Neural cell (in vitro differentiated cells): ENCODE measurements around the gene CABLES2.

Experiments
- CTCF ChIP-seq: fragments of 450-650 bp; IDR thresholded peaks from 2 replicates; pipeline ENCODE4 v1.5.1; 2014; ENCODE audit warnings: antibody characterized with exemption, mild to moderate bottlenecking, moderate library complexity; ENCODE audit not compliant: poor library complexity, severe bottlenecking
- EP300 ChIP-seq: fragments of 450-650 bp; conservative IDR thresholded peaks from 2 replicates; pipeline ENCODE4 v1.6.1; 2014; ENCODE audit warnings: antibody characterized with exemption, mild to moderate bottlenecking, moderate library complexity; ENCODE audit not compliant: poor library complexity, severe bottlenecking
- TAF1 ChIP-seq: IDR thresholded peaks from 2 replicates; pipeline ENCODE4 v1.6.1; 2012; ENCODE audit warnings: low read depth

GRCh38 chr20:62424249-62425107, 17.4 kb upstream of the CABLES2 start:
- no peak for TF ChIP-seq CTCF
- no peak for TF ChIP-seq TAF1
- TF ChIP-seq EP300 = no peak
